H9 (cell line): ENCODE data around the gene SPARCL1. TPM values are rescaled to one million over a fixed set of nuclear protein-coding genes. Genes with fewer than 3 reads are reported as not detected.

Experiments
- DNase-seq: peaks from one replicate; pipeline ENCODE4 v3.0.0-alpha.2; 2017
- H2AFZ ChIP-seq: one replicate; pipeline ENCODE4 v1.6.1; 2013; ENCODE audit warnings: mild to moderate bottlenecking, low read length, control low read depth, moderate library complexity
- H2AK5ac ChIP-seq: 2 replicates; pipeline ENCODE4 v1.6.1; 2013; ENCODE audit warnings: low read length, control low read depth, mixed read lengths; ENCODE audit not compliant: insufficient read length
- H2BK120ac ChIP-seq: one replicate; pipeline ENCODE4 v1.6.1; 2013; ENCODE audit warnings: low read depth, mild to moderate bottlenecking, low read length, control low read depth, inconsistent platforms; ENCODE audit not compliant: poor library complexity, severe bottlenecking
- H2BK12ac ChIP-seq: 2 replicates; pipeline ENCODE4 v1.6.1; 2013; ENCODE audit warnings: low read length, control low read depth, mixed read lengths, low read depth; ENCODE audit not compliant: insufficient read length
- H2BK15ac ChIP-seq: 2 replicates; pipeline ENCODE4 v1.6.1; 2013; ENCODE audit warnings: low read depth, low read length, control low read depth
- H2BK20ac ChIP-seq: one replicate; pipeline ENCODE4 v1.6.1; 2013; ENCODE audit warnings: low read depth, mild to moderate bottlenecking, low read length, control low read depth, inconsistent platforms; ENCODE audit not compliant: poor library complexity, severe bottlenecking
- H2BK5ac ChIP-seq: 2 replicates; pipeline ENCODE4 v1.6.1; 2013; ENCODE audit warnings: low read length, control low read depth, mixed read lengths; ENCODE audit not compliant: insufficient read length
- H3K14ac ChIP-seq: 2 replicates; pipeline ENCODE4 v1.6.1; 2013; ENCODE audit warnings: low read length, control low read depth; ENCODE audit not compliant: insufficient read depth
- H3K18ac ChIP-seq: 2 replicates; pipeline ENCODE4 v1.6.1; 2013; ENCODE audit warnings: low read depth, mild to moderate bottlenecking, mixed read lengths, low read length, control low read depth; ENCODE audit not compliant: insufficient read length
- H3K23ac ChIP-seq: 2 replicates; pipeline ENCODE4 v1.6.1; 2013; ENCODE audit warnings: low read length, control low read depth, mixed read lengths, low read depth; ENCODE audit not compliant: insufficient read length
- H3K23me2 ChIP-seq: 2 replicates; pipeline ENCODE4 v1.6.1; 2013; ENCODE audit warnings: low read depth, mild to moderate bottlenecking, mixed read lengths, low read length, control low read depth; ENCODE audit not compliant: insufficient read length, poor library complexity, severe bottlenecking
- H3K27ac ChIP-seq: 2 replicates; pipeline ENCODE4 v1.5.1; 2013; ENCODE audit warnings: low read length, control low read depth, mixed read lengths, low read depth; ENCODE audit not compliant: insufficient read length
- H3K27me3 ChIP-seq: 2 replicates; pipeline ENCODE4 v1.6.1; 2013; ENCODE audit warnings: low read length, control low read depth, inconsistent platforms; ENCODE audit not compliant: insufficient read depth
- H3K4ac ChIP-seq: 2 replicates; pipeline ENCODE4 v1.6.1; 2013; ENCODE audit warnings: low read depth, mild to moderate bottlenecking, control low read depth, inconsistent platforms, low read length, moderate library complexity
- H3K4me1 ChIP-seq: 2 replicates; pipeline ENCODE4 v1.6.1; 2013; ENCODE audit warnings: low read length, control low read depth, inconsistent platforms; ENCODE audit not compliant: insufficient read depth
- H3K4me2 ChIP-seq: 2 replicates; pipeline ENCODE4 v1.6.1; 2013; ENCODE audit warnings: low read length, control low read depth, mixed read lengths; ENCODE audit not compliant: insufficient read length, insufficient read depth
- H3K56ac ChIP-seq: 2 replicates; pipeline ENCODE4 v1.6.1; 2013; ENCODE audit warnings: low read depth, mild to moderate bottlenecking, mixed read lengths, low read length, control low read depth; ENCODE audit not compliant: insufficient read length
- H3K79me1 ChIP-seq: 2 replicates; pipeline ENCODE4 v1.6.1; 2013; ENCODE audit warnings: low read depth, mild to moderate bottlenecking, moderate library complexity, low read length, control low read depth, inconsistent platforms; ENCODE audit not compliant: insufficient read depth, poor library complexity, severe bottlenecking
- H3K79me2 ChIP-seq: 2 replicates; pipeline ENCODE4 v1.6.1; 2013; ENCODE audit warnings: low read length, control low read depth, inconsistent platforms; ENCODE audit not compliant: insufficient read depth
- H3K9ac ChIP-seq: 2 replicates; pipeline ENCODE4 v1.6.1; 2013; ENCODE audit warnings: low read length, control low read depth, mixed read lengths; ENCODE audit not compliant: insufficient read length; ENCODE audit errors: extremely low read depth
- H3K9me3 ChIP-seq: one replicate; pipeline ENCODE4 v1.6.1; 2013; ENCODE audit warnings: low read depth, low read length, inconsistent platforms; ENCODE audit not compliant: control insufficient read depth
- H3T11ph ChIP-seq: one replicate; pipeline ENCODE4 v1.6.1; 2013; ENCODE audit warnings: mild to moderate bottlenecking, low read length, control low read depth, inconsistent platforms
- H4K20me1 ChIP-seq: one replicate; pipeline ENCODE4 v1.6.1; 2013; ENCODE audit not compliant: control insufficient read depth, insufficient read length, insufficient read depth
- H4K5ac ChIP-seq: 2 replicates; pipeline ENCODE4 v1.6.1; 2013; ENCODE audit warnings: low read depth, mild to moderate bottlenecking, mixed read lengths, low read length, control low read depth; ENCODE audit not compliant: insufficient read length
- H4K8ac ChIP-seq: replicated peaks from 2 replicates; pipeline ENCODE4 v1.6.1; 2013; ENCODE audit warnings: low read length, control low read depth, mixed read lengths, low read depth; ENCODE audit not compliant: insufficient read length
- H4K91ac ChIP-seq: 2 replicates; pipeline ENCODE4 v1.6.1; 2013; ENCODE audit warnings: low read depth, mild to moderate bottlenecking, moderate library complexity, mixed read lengths, low read length, control low read depth; ENCODE audit not compliant: insufficient read length
- H3K27ac Mint-ChIP-seq, 3 experiments: 2 replicates in 2 of 3; 3 replicates in 1 of 3; pipeline ENCODE4 v1.8.0; 2020 to 2021; ENCODE audit warnings: mixed read lengths in 3 of 3, mild to moderate bottlenecking in 1 of 3, moderate library complexity in 1 of 3
- H3K27me3 Mint-ChIP-seq: 2 replicates; pipeline ENCODE4 v1.8.0; 2021; ENCODE audit warnings: low read depth, mild to moderate bottlenecking, moderate library complexity, mixed read lengths
- H3K36me3 Mint-ChIP-seq, 3 experiments: 2 replicates in 2 of 3; 3 replicates in 1 of 3; pipeline ENCODE4 v1.8.0; 2020 to 2021; ENCODE audit warnings: low read depth in 3 of 3, mixed read lengths in 3 of 3; ENCODE audit not compliant: insufficient read depth in 1 of 3
- H3K4me1 Mint-ChIP-seq, 2 experiments: 2 replicates each; pipeline ENCODE4 v1.8.0; 2020; ENCODE audit warnings: mixed read lengths in 2 of 2
- H3K4me3 Mint-ChIP-seq, 2 experiments: 2 replicates in 1 of 2; 3 replicates in 1 of 2; pipeline ENCODE4 v1.8.0; 2020 to 2021; ENCODE audit warnings: mild to moderate bottlenecking in 2 of 2, mixed read lengths in 2 of 2, moderate library complexity in 1 of 2
- H3K9me3 Mint-ChIP-seq, 2 experiments: 2 replicates in 1 of 2; 3 replicates in 1 of 2; pipeline ENCODE4 v1.8.0; 2020; ENCODE audit warnings: mild to moderate bottlenecking in 2 of 2, mixed read lengths in 2 of 2, moderate library complexity in 1 of 2
- WGBS: extraction: QIAGEN DNeasy Blood & Tissue Kit; methylation state at CpG from one replicate; pipeline ENCODE4 v1.1.7; 2013; ENCODE audit warnings: missing lambda C conversion rate, low lambda C conversion rate, mixed read lengths; ENCODE audit not compliant: insufficient read length; ENCODE audit errors: extremely low coverage; 5-methylcytosine and 5-hydroxymethylcytosine counted together
- total RNA-seq: library from RNA; stranded (reverse); gene quantifications from 2 replicates; pipeline ENCODE4 v1.2.1, GENCODE V29; 2021
- TF ChIP-seq, protein P1 (sequence below): fragments of 200-600 bp; sonication (generic); conservative IDR thresholded peaks from 3 replicates; pipeline ENCODE4 v1.8.0; 2021; ENCODE audit warnings: antibody characterized with exemption, mild to moderate bottlenecking

SPARCL1 gene
- total RNA-seq, 1 experiment from 2014 or later, result 0.17 TPM

DNA sequence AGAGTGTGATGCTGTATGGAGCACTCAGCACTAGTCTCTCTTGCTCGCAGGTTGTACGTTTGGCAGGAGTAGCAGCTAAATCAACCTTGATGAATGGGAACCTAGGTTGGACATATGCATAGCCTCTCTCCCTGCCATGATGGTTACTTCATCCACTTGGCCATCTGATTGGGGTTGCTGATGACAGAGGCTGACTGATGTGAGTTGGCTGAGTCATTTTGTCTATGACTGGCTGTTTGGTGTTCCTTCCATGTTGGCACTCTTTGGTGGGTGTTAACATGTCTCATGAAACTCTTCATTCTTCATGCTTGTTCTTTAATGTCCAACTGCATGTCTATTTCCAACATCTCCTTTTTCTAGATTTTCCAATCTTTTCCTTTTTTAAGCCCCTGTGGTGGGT is 31.6 kb upstream of the SPARCL1 start:
- Histone ChIP-seq H3K79me2 (no peaks in the 10 kb centered on the region), H2BK12ac (no peak overlapping the region), H3K4me1 (peaks cover 3% of the 10 kb centered on the region), H3K27ac (no peak overlapping the region), H2BK15ac (no peak overlapping the region), H2BK120ac (no peak overlapping the region), H3T11ph (no peak overlapping the region), H2AFZ (no peak overlapping the region), H4K20me1 (no peaks in the 10 kb centered on the region), H3K4ac (no peak overlapping the region), H3K56ac (no peak overlapping the region), H3K79me1 (no peaks in the 10 kb centered on the region), H3K23me2 (no peaks in the 10 kb centered on the region), H4K91ac (no peak overlapping the region), H4K5ac (no peak overlapping the region), H2AK5ac (no peak overlapping the region), H3K23ac (no peak overlapping the region), H2BK5ac (no peak overlapping the region), H3K27me3 (no peaks in the 10 kb centered on the region; the same call in 1 of the 2 replicates), H3K9me3 (no peaks in the 10 kb centered on the region), H3K14ac (no peak overlapping the region), H3K18ac (no peak overlapping the region), H4K8ac (no peak overlapping the region), H2BK20ac (no peak overlapping the region), H3K9ac (no peak overlapping the region), H3K4me2 (no peak overlapping the region)
- TF ChIP-seq, protein P1, sequence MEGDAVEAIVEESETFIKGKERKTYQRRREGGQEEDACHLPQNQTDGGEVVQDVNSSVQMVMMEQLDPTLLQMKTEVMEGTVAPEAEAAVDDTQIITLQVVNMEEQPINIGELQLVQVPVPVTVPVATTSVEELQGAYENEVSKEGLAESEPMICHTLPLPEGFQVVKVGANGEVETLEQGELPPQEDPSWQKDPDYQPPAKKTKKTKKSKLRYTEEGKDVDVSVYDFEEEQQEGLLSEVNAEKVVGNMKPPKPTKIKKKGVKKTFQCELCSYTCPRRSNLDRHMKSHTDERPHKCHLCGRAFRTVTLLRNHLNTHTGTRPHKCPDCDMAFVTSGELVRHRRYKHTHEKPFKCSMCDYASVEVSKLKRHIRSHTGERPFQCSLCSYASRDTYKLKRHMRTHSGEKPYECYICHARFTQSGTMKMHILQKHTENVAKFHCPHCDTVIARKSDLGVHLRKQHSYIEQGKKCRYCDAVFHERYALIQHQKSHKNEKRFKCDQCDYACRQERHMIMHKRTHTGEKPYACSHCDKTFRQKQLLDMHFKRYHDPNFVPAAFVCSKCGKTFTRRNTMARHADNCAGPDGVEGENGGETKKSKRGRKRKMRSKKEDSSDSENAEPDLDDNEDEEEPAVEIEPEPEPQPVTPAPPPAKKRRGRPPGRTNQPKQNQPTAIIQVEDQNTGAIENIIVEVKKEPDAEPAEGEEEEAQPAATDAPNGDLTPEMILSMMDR, result no peak
- DNase-seq, result no peak
- Mint-ChIP-seq H3K36me3 (no peaks in the 10 kb centered on the region), H3K9me3 (no peaks in the 10 kb centered on the region), H3K4me1 (peaks cover 5 to 6% of the 10 kb centered on the region in 2 experiments; a peak in 3 of 4 replicates), H3K27ac (no peak overlapping the region), H3K4me3 (no peak overlapping the region), H3K27me3 (no peaks in the 10 kb centered on the region)
- WGBS, result no CpG with 5 or more reads among the region's 2 CpGs
